Sigmoid colon (tissue), 4 donors: Measurements from ENCODE around the gene PYDC2.

ENCODE experiments used
- CTCF ChIP-seq, 4 experiments: fragments of 450-650 bp in 3 of 4; fragments of 200-600 bp in 1 of 4; IDR thresholded peaks; one replicate each; pipeline ENCODE4 v1.5.1; 2016 to 2019; ENCODE audit warnings: antibody characterized with exemption in 4 of 4, mild to moderate bottlenecking in 3 of 4, moderate library complexity in 2 of 4
- EP300 ChIP-seq, 4 donors: sonication (generic); formaldehyde crosslinking; IDR thresholded peaks; one replicate each; pipeline ENCODE4 v1.6.1; 2017; ENCODE audit warnings: antibody characterized with exemption in 4 of 4
- POLR2A ChIP-seq, 2 donors: fragments of 450-650 bp; IDR thresholded peaks; one replicate each; pipeline ENCODE4 v1.6.1; 2016; ENCODE audit warnings: antibody characterized with exemption in 2 of 2, mild to moderate bottlenecking in 2 of 2, moderate library complexity in 2 of 2
- POLR2AphosphoS5 ChIP-seq, 4 donors: sonication (generic); formaldehyde crosslinking; IDR thresholded peaks; one replicate each; pipeline ENCODE4 v1.6.1; 2017; ENCODE audit warnings: antibody characterized with exemption in 4 of 4

GRCh38 chr3:191426311-191426710 is 34.7 kb upstream of the PYDC2 start:
- TF ChIP-seq CTCF (IDR thresholded peaks at IDR 0.05), result no peak
- no peak for TF ChIP-seq POLR2AphosphoS5 (IDR thresholded peaks at IDR 0.05)
- no peak for TF ChIP-seq POLR2A (IDR thresholded peaks at IDR 0.05)
- TF ChIP-seq EP300 (IDR thresholded peaks at IDR 0.05), result no peak
